Hematopoietic multipotent progenitor cell treated with erythropoietin and hydrocortisone succinate and interleukin-3 and kit ligand, for 15 days (in vitro differentiated cells): ENCODE results near the gene FRMPD2.
"Not testable (repeated sequence)": the region's sequence is repeated elsewhere in the genome, so short reads cannot be mapped to it uniquely, and the experiment has no call there.

Experiments
- DNase-seq: peaks from one replicate; pipeline ENCODE4 v3.0.0-alpha.2; 2015; ENCODE audit warnings: low spot score

Gene FRMPD2

GRCh38 chr10:48289501-48290238 is 15.2 kb upstream of the FRMPD2 start:
- DNase-seq, result peak; percentile 34

DNA sequence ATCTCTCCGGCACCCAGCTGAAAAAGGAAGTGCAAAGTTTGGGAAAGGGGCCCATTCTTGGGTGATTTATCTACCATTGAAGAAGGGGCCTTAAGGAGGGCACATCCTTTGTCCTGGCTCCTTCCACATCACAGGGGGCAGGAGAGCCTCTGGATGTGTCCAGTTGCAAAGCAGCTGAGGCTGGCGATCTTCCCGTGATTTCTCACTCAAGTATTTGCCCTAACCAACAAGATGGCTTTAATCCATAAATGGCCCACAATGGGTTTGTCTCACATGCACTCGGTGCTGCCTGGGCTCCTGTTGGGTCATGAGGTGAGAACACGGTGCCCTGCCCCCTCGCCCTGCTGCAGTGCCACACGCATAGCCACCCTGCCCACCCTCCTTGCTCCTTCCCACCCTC is 14.2 kb upstream of the FRMPD2 start:
- no peak for DNase-seq

GRCh38 chr10:48287417-48288391 is 13.2 kb upstream of the FRMPD2 start:
- no peak for DNase-seq

DNA sequence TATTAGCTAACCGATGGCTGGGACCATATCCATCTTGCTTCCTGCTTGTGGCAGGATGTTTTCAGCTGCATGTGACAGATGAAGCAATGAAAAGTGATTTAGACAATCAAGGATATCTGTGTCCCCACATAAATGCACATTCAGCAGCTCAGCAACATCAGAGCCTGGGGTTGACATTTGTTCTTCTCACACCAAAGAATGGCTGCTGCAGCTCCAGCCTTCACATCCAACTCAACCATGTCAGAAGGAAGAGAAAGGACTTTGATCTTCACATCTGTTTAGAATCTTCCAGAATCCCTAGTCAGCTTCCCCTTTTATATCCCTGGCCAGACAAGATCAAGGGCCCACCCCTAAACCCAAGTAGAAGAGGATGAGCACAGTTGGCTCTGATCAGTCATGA is 11.9 kb upstream of the FRMPD2 start:
- DNase-seq, result no peak

GRCh38 chr10:48285710-48286109 is 11.2 kb upstream of the FRMPD2 start:
- no peak for DNase-seq

DNA sequence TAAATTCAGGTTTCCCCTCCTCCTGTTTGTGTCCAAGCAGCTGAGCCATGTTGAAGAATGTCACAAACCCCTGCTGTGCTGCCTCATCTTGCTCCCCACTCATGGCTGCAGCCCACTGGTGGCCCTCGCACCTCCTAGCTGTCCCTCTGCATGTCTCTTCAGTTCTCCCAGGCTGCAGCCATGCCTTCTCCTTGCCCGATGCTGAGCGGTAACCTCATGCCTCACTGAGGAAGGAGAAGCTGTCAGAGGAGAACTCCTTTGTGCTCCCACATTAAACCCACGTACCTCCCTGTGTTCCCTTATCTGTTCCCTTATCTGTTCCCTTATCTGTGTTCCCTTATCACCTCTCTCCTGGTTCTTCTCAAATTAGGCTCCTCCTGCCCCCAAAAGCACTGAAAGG is 10.3 kb upstream of the FRMPD2 start:
- no peak for DNase-seq

GRCh38 chr10:48284002-48284546 is 9.6 kb upstream of the FRMPD2 start:
- DNase-seq, result no peak

DNA sequence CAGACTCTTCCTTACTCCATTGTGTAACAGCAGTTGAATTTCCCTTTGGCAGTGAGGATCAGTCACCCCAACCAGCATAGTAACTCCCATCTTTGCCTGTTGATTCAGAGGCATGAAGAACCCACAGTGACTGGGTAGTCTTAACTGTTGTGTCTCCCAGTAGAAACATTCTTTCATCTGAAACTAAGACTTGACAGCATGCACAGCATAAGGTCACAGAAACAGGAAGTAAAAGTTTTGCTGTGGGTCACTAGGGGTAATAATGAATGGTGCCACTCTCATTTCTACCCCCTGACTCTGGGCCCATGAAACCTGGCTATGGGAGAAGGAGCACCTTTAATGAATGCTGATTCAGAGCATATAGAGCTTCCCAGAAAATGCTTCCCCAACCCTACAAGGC is 8.3 kb upstream of the FRMPD2 start:
- no peak for DNase-seq

DNA sequence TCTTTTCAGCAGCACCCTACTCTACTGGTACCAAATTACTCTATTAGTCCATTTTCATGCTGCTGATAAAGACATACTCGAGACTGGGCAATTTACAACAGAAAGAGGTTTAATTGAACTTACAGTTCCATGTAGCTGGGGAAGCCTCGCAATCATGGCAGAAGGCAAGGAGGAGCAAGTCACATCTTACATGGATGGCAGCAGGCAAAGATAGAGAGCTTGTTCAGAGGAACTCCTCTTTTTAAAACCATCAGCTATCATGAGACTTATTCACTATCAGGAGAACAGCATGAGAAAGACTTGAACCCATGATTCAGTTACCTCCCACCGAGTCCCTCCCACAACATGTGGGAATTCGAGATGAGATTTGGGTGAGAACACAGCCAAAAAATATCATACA is 7.2 kb upstream of the FRMPD2 start:
- not testable (repeated sequence) for DNase-seq

DNA sequence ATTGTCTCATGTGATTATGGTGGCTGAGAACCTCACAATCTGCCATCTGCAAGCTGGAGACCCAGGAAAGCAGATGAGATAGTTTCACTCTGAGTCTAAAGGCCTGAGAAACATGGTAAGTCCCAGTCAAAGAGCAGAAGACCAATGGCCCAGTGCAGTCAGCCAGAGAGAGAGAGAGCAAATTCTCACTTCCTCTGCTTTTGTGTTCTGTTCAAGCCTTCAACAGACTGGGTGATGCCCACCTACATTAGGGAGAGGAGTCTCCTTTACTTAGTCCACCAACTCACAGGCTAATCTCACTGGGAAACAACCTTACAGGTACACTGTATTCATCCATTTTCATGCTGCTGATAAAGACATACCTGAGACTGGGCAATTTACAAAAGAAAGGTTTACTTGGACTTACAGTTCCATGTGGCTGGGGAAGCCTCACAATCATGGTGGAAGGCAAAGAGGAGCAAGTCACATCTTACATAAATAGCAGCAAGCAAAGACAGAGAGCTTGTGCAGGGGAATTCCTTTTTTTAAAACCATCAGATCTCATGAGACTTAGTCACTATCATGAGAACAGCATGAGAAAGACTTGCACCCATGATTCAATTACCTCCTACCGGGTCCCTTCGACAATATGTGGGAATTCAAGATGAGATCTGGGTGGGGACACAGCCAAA is 4.7 kb upstream of the FRMPD2 start:
- DNase-seq, result no peak

GRCh38 chr10:48277093-48277492 is 2.6 kb upstream of the FRMPD2 start:
- no peak for DNase-seq

- DNase-seq, result no peak
Observed at GRCh38 chr10:48273741-48274140, 755 bp downstream of the FRMPD2 start.

DNA sequence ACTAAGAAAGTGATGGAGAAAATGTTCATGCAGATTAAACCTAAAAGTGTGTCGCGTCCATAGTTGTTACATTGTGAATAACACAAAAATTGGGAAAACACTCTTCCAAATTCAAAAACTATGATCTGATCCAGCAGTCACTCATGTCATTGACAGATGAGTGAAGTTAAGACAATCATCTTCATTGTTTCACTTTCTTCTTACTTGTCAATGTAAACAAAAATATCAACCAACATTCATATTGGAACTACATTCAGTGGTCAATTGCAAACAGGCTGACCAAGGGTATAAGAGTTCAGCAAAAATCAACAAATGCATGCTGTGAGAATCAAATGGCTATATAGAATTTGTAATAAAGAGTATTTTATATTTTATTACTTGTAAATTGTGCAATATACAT is 1.8 kb downstream of the FRMPD2 start:
- no peak for DNase-seq

GRCh38 chr10:48271047-48271730 is 3.3 kb downstream of the FRMPD2 start:
- no peak for DNase-seq

- DNase-seq, result no peak
Observed at GRCh38 chr10:48266528-48266927, 8.0 kb downstream of the FRMPD2 start.

DNA sequence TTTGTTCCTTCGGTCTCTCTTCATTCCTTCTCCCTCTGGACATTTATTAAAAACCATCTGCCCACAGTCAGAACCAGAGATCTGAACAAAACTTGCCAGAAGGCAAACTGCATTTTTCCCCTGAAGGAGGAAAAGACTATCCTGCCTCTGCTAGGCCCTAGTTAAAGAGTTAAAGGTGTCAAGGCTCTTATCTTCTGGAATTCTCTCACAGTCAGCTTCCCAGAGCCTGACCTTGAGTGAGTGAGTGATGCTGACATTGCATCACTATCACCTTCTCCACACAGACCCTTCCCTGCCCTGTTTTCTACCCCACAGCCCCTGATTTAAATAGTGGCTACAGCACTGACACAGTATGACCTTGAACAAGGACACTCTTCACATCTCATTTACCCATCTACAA is 16.4 kb downstream of the FRMPD2 start:
- no peak for DNase-seq

- no peak for DNase-seq
Observed at GRCh38 chr10:48257407-48257961, 17.0 kb downstream of the FRMPD2 start.

DNA sequence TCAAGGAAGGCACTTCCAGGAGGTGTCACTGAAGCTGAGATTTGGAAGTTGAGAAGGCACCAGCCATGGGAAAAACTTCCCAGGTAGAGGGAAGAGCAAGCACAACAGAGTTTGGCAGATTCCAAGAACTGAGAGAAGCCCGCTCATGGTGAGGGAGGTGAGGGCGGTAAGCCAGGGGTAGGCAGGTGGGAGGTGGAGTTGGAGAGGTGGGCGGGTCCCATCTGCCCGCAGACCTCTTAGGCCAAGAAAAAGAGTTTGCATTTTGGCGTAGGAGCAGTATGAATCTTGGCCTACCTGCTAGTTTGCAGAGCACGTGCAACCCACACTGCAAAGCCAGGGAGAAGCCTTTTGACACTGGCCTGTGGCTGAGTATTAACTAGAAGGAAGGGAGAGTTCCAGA is 18.8 kb downstream of the FRMPD2 start:
- DNase-seq, result no peak

GRCh38 chr10:48254750-48255512 is 19.6 kb downstream of the FRMPD2 start:
- no peak for DNase-seq

DNA sequence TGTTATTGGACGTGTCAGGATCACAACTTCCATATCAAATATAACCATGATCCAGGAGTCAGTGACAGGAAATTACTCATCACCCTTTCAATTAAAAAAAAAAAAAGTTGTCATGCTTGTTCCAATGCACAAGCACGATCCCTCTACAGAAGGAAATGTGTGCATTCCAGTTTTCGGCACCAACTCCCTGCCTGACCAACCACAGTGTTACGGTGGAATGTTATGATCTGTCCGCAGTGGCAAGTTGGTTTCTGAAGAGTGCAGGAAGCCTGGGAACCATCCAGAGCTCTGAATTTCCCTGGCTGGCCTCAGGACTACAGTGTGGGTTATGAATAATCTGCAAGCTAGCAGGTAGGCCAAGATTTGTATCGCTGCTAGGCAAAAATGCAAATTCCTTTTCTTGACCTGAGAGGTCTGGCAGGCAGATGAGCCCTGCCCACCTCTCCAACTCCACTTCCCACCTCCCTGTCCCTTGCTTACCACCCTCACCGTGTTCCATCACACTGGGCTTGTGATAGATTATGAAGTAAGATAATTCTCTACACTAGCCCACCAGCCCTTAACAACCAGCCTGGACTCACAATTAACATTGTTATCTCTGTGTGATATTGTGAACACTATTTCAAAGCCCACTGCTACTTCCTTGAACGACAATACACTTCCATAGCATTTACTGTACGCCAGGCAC is 20.4 kb downstream of the FRMPD2 start:
- no peak for DNase-seq
